A204.1 (cell line): ENCODE results near the gene INPP4A.

Source experiments
- FAIRE-seq: peaks from 2 replicates; lab custom pipeline; 2012; peaks lifted over from hg19 to GRCh38; lab: Jason Lieb, UNC

Gene INPP4A

GRCh38 chr2:98476192-98476868, 31.7 kb downstream of the INPP4A start:
- no peak for FAIRE-seq

GRCh38 chr2:98477036-98477435, 32.4 kb downstream of the INPP4A start:
- no peak for FAIRE-seq

- no peak for FAIRE-seq
Measured at GRCh38 chr2:98477506-98477905, 32.8 kb downstream of the INPP4A start.

GRCh38 chr2:98478088-98478551, 33.5 kb downstream of the INPP4A start:
- FAIRE-seq = no peak

- no peak for FAIRE-seq
Measured at GRCh38 chr2:98478907-98479306, 34.2 kb downstream of the INPP4A start.

GRCh38 chr2:98479371-98479770, 34.7 kb downstream of the INPP4A start:
- FAIRE-seq = no peak

- FAIRE-seq = no peak
Measured at GRCh38 chr2:98479959-98480524, 35.4 kb downstream of the INPP4A start.

GRCh38 chr2:98480598-98480997, 35.9 kb downstream of the INPP4A start:
- FAIRE-seq = no peak

GRCh38 chr2:98482362-98482761, 37.7 kb downstream of the INPP4A start:
- FAIRE-seq = no peak

GRCh38 chr2:98483257-98483861, 38.7 kb downstream of the INPP4A start:
- FAIRE-seq = no peak

- no peak for FAIRE-seq
Measured at GRCh38 chr2:98484121-98484557, 39.5 kb downstream of the INPP4A start.

GRCh38 chr2:98484652-98485452, 40.2 kb downstream of the INPP4A start:
- no peak for FAIRE-seq

- FAIRE-seq = no peak
Measured at GRCh38 chr2:98485453-98485755, 40.7 kb downstream of the INPP4A start.

GRCh38 chr2:98486374-98486981, 41.8 kb downstream of the INPP4A start:
- no peak for FAIRE-seq

- FAIRE-seq = no peak
Measured at GRCh38 chr2:98487101-98487805, 42.6 kb downstream of the INPP4A start.

- FAIRE-seq = no peak
Measured at GRCh38 chr2:98487806-98488189, 43.1 kb downstream of the INPP4A start.

- FAIRE-seq = no peak
Measured at GRCh38 chr2:98488252-98488651, 43.6 kb downstream of the INPP4A start.

- no peak for FAIRE-seq
Measured at GRCh38 chr2:98489486-98489885, 44.8 kb downstream of the INPP4A start.

- FAIRE-seq = no peak
Measured at GRCh38 chr2:98489971-98490962, 45.6 kb downstream of the INPP4A start.

- no peak for FAIRE-seq
Measured at GRCh38 chr2:98492441-98492840, 47.8 kb downstream of the INPP4A start.

- no peak for FAIRE-seq
Measured at GRCh38 chr2:98494699-98495098, 50.0 kb downstream of the INPP4A start.
